ENCODE data around the gene SCN8A. TPM values are rescaled to one million over a fixed set of nuclear protein-coding genes. Genes with fewer than 3 reads are reported as not detected.

SCN8A gene
- total RNA-seq, 1 donor from 2014 or later = under 0.01 TPM

DNA sequence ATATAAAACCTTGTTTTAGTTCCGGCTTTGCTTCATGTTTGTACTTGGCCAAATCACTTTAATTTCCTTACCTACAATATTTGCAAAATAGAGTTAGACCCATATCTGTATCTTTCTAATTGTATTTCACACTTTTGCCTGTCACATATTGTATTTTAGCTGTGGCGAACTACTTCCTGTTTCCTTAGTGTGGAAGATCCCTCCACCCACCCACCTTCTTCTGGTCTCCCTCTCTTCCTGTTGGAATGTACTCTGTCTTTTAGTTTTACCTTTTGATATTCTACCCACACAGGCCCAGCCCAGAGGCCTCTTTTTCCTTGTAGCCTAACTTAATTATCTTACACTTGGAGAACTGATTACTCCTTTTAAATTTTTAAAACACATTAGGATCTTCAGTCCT, 78.2 kb downstream of the SCN8A start:
- no peak for DNase-seq (ENCODE audit: low read depth in 2 of 2)

DNA sequence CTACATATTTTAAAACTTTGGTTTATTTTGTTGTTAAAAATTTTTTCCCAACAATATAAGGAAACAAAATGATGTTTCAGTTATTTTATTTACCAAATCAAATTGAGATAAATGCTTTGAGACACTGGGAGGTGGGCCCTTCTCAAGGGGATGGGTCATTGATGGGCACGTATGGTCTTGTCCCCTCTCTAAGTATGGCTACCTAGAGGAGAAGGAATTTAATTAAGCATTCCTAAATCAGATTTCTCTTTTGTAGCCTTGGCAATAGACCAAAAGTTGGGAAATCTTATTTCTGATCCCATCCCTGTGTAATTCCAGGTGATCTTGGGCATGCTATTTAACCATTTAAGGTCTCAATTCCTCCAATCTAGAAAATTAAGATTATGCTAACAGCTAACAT, 79.0 kb downstream of the SCN8A start:
- DNase-seq (ENCODE audit: low read depth in 2 of 2) = no peak

- DNase-seq (ENCODE audit: low read depth in 2 of 2) = no peak
These were observed 81.3 kb downstream of the SCN8A start for GRCh38 chr12:51672334-51672733.

DNA sequence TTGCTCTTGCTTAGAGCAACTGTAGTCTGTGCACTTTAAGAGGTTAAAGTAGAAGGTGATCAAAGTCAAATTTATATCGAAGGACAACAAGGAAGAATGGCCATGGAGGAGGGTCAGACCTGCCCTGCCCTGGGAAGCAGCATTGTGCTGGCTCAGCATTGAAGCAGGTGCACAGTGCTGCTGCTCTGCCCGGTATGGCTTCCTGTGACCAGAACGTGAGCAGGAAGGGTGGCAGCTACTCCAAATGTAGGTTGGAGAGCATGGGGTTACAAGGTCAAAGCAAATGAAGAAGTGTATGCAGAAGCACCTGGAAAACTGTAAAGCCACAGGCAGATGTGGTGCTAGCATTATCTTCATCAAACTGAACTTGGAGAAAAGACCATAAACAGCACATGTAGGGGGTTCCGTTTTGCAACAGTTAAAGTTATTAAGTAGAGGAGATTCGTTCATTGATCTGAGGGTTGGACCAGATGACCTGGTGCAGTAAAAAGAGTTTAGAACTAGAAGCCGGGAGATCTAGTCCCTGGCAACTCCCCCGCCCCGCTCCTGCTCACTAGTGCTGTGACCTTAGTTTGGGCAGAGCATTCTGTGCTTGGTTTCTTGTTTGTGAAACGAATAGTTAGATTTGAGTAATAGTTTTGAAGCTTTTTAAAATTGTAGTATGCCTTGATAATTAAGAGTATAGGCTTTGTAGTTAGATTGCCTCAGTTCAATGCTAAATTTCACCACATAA, 84.2 kb downstream of the SCN8A start:
- no peak for DNase-seq (ENCODE audit: low read depth in 2 of 2)

DNA sequence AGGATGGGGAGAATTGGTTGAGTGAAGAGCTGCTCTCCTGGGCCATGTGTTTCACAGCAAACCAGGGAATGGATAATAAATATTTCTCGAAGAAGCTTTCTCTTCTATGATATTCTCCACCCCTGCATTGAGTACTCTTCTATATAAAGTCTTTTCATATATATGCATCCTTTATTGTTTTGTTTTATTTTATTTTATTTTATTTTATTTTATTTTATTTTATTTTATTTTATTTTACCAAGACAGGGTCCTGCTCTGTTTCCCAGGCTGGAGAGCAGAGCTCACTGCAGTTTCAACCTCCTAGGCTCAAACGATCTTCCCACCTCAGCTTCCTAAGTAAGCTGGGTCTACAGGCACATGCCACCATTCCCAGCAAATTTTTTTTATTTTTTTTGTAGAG, 85.8 kb downstream of the SCN8A start:
- no peak for DNase-seq (ENCODE audit: low read depth in 2 of 2)

DNA sequence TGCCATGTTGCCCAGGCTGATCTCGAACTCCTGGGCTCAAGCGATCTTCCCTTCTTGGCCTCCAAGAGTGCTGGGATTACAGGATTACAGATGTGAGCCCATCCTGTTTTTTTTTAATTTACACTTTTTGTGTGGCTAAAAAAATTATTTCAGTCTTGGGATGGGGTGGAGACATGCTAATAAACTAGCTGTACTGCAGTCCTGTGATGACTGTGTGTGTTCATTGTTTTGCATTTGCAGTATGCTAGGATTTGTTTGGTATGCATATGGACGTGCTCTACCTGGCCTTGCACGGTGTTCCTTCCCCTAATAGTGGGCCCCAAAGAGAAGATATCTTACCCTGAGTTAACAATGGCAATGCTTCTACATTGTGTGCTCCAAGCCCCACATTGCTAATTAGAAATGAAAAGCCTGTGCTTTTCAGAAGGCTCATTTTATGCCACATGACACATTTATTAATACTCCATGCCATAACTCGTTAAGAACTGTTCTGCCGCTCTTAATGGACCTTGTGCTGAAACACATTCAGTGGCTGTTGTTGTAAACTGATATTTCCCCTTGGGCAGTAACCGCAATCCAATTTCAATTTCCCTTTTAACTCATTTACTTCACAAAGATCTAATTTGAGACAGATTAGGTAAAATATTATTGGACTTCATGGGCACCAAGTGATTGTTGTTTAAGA, 86.4 kb downstream of the SCN8A start:
- no peak for DNase-seq (ENCODE audit: low read depth in 2 of 2)

DNA sequence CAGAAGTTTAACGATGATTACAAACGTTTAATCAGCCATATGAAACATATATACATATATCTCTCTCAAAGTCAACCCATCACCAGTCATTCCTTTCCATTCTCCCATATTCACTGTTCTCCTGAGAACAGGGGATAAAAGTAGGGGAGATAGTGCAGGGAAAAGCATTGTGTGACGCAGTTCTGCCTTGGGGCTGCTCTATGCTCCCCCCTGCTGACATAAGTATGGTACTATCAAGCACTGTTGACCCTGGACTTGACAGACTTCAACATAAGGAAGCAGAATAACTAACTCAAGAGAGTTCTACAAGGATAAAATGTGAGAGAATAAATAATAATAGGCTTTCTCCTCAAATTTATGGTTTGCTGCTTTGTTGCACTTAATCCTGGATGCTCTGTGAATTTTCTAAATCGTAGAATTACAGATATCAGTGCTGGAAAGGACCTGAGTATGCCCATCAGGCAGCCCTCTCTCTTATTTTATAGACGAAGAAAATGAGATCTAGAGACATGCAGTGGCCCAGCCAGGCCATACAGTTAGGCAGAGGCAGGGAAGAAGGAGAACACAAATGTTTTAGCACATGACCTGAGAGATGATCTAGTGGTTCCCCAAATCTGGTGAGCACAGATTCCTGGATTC, 87.2 kb downstream of the SCN8A start:
- peak; percentile 61 to 73 for DNase-seq (ENCODE audit: low read depth in 2 of 2)

DNA sequence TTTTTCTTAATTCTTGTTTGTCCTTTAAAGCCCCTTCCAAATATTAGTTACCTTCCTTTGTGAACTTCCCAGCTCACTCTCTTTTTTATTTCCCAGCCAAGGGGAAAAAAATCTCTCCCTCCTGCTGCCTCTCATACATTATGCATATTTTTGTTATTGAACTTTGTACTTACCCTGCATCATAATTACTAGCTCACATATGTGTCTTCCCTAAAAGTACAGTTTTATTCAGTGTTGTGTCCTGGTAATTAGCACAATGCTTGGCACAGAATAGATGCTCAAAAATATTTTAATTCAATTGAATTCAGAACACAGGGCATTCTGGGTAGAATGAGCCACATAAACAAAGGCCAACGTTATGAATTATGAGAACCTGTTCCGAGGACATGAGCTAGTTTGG, 91.9 kb downstream of the SCN8A start:
- DNase-seq (ENCODE audit: low read depth in 2 of 2) = no peak

GRCh38 chr12:51683763-51684357, 92.8 kb downstream of the SCN8A start:
- peak; percentile 44 to 62 for DNase-seq (ENCODE audit: low read depth in 2 of 2)

GRCh38 chr12:51686727-51687126, 95.7 kb downstream of the SCN8A start:
- peak in 1 of 2 donors; percentile 35 for DNase-seq (ENCODE audit: low read depth in 2 of 2)

GRCh38 chr12:51687177-51687576, 96.1 kb downstream of the SCN8A start:
- no peak for DNase-seq (ENCODE audit: low read depth in 2 of 2)

GRCh38 chr12:51687614-51688013, 96.6 kb downstream of the SCN8A start:
- no peak for DNase-seq (ENCODE audit: low read depth in 2 of 2)

DNA sequence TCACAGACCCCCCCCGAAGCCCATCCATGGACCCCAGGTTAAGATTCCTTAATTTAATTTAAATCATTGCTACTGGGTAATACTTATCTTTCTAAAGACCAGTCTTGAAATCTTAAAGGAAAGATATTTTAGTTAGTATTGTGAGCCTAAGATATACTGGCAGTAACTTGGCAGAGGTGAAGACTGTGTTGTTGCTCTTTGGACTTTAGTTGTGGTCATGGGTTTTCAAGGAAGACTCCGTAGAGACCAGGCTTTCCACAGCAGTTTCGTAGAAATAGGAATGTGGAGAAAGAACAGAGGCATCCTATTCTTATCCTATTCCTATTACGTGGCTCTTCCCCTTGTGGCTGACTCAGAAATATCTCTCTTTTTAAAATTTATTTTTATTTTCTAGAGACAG, 99.0 kb downstream of the SCN8A start:
- DNase-seq (ENCODE audit: low read depth in 2 of 2) = no peak

DNA sequence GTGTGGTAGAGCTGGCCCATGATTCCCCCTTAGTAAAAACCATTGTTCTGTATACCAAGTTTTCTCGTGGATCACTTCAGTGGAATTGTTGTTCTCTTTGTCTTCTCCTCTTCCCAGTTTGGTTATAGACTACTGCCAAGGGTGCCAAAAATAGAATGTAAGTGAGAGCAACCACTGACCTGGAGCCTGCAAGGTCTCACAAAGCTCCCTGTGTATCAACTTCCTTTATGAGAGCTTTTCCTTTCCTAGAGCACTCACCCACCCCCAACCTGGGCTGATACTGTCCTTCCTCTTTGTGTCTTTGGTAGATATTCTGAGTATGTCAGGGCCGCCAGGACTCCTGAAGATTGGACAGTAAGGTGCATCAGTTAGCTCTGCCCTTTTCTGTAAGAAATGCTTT, 101.0 kb downstream of the SCN8A start:
- no peak for DNase-seq (ENCODE audit: low read depth in 2 of 2)

- DNase-seq (ENCODE audit: low read depth in 2 of 2) = no peak
These were observed 102.5 kb downstream of the SCN8A start for GRCh38 chr12:51693569-51693968.

GRCh38 chr12:51694146-51694545, 103.1 kb downstream of the SCN8A start:
- no peak for DNase-seq (ENCODE audit: low read depth in 2 of 2)

- DNase-seq (ENCODE audit: low read depth in 2 of 2) = no peak
These were observed 104.4 kb downstream of the SCN8A start for GRCh38 chr12:51695241-51696010.

DNA sequence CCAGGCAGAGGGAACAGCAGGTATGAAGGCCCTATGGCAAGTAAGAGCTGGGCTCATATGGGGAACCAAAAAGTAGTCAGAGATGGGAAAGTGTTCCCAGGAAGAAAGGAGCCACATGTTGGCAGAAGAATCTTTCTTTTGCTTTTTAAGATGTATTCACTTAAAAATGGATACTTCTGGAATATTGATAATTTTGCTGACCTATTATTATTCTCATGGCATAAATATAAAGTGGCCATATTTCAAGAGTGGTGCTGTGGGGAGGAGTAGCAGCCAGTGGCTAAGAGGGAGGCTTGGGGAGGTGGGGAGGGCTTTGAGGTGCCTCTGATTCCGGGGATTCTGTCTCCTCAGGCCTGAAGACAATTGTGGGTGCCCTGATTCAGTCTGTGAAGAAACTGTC, 108.2 kb downstream of the SCN8A start:
- no peak for DNase-seq (ENCODE audit: low read depth in 2 of 2)

DNA sequence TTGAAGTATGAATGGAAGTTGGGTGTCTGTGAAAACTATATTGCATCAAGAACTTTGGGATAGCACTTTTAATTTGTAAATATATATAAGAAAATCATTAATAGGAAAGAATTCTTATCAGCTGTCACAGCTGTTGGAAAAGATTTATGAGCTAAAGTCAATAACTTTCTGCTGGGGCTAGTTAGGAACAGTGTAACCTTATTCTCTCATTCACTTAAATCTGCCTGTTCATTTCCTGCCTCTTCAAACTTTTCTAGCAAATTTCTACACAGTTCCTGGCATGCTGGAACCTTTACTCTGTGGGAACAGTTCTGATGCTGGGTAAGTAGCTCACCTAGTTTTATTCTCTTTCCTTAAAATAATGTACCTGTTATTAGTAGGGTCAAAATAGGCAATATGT, 109.9 kb downstream of the SCN8A start:
- no peak for DNase-seq (ENCODE audit: low read depth in 2 of 2)

- no peak for DNase-seq (ENCODE audit: low read depth in 2 of 2)
These were observed 111.6 kb downstream of the SCN8A start for GRCh38 chr12:51702587-51702986.

DNA sequence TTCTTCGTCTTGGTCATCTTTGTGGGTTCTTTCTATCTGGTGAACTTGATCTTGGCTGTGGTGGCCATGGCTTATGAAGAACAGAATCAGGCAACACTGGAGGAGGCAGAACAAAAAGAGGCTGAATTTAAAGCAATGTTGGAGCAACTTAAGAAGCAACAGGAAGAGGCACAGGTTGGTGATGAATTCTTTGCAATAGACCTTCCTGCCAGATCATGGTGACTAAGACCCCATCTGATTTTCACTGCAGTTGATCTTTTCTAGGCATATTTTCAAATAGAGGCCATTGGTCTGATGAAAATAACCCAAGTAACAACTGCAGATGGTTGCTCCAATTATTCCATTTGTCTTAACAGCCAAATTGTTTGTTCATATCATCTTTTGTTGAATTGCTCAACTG, 114.4 kb downstream of the SCN8A start:
- DNase-seq (ENCODE audit: low read depth in 2 of 2) = peak in 1 of 2 donors; percentile 50

DNA sequence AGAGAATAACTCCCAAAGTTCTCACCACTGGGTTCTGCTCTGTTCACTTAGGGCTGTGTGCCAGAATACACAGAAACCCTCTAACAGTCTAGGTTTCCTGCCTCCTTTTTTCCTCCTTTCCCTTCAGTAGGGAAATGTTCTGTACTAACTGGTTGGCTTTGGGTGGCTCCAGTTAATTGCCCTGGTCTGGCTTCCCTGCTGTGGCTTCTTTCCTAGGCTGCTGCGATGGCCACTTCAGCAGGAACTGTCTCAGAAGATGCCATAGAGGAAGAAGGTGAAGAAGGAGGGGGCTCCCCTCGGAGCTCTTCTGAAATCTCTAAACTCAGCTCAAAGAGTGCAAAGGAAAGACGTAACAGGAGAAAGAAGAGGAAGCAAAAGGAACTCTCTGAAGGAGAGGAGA, 115.2 kb downstream of the SCN8A start:
- DNase-seq (ENCODE audit: low read depth in 2 of 2) = no peak

Measured in lung microvascular endothelial cell (primary cell).